Measurements from ENCODE around the gene AKNA.

AKNA gene

GRCh38 chr9:114355821-114356220 is 32.0 kb downstream of the AKNA start:
- DNase-seq = no peak

GRCh38 chr9:114351932-114352331 is 35.9 kb downstream of the AKNA start:
- no peak for DNase-seq

DNA sequence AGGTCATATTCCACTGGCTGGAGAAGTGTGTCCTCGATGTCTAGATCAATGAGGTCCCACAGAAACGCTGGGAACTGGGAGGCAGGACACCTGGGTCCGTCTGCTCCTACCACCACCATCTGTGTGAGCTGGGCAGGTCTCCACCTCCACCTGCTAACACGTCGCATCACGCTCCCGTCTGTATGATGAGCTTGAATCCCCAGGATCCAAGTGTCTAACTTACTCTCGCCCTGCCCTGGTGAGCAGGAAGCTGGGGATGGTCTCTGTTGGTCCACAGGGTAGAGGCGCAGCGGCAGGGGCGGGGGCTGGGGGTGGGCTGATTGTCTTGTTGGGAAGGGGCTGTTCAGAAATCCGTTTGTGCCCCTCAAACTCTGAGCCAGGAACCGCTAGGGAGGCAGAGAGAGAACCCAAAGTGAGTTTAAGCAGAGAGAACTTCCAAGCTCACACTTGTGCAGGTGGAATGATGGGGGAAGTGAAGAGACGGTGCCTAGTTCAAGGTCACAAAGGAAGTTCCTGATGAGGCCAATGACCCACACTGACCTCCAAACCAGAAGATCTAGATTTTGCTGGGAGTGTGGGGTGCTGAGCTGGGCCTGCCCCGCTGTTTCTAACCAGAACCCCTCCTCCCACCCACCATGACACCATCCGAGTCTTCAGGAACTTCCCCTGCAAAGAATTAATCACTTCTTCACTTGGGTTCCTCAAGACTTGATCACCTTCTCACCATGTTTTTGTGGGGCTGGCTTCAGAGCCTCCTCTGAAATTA is 37.0 kb downstream of the AKNA start:
- DNase-seq = no peak

DNA sequence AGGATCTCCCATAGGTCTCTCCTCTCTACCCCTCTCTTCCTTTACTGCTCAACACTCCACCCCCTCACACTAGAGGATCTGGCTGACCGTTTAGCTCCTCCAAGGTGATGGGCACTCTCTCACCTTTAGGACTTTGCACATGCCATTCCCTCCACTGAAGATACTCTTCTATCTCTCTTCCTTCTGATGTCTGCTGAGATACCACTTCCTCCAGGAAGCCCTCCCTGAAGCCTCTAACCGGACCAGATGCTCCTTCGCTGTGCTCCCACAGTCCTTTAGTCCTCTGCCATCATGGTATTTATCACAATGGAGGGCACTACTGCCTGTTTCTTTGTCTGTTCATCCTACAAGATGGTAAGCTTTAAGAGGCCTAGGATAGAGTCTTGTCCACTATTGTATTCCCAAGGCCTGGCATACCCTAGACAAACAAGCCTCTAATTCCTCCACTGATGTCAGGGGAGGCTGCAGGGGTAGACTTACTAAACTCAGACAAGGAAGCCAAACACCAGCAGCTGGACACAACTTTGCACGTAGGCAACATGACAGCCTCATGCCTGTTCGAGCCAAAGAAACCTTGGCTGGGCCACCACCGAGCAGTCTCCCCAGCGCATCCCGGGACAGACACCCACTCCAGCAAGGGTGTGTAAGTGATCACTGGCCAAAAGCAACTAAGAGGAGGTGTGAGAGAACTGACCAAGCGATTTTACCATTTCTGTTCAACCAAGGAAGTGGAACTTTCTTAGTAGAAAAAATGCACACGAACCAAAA is 37.9 kb downstream of the AKNA start:
- no peak for DNase-seq

DNA sequence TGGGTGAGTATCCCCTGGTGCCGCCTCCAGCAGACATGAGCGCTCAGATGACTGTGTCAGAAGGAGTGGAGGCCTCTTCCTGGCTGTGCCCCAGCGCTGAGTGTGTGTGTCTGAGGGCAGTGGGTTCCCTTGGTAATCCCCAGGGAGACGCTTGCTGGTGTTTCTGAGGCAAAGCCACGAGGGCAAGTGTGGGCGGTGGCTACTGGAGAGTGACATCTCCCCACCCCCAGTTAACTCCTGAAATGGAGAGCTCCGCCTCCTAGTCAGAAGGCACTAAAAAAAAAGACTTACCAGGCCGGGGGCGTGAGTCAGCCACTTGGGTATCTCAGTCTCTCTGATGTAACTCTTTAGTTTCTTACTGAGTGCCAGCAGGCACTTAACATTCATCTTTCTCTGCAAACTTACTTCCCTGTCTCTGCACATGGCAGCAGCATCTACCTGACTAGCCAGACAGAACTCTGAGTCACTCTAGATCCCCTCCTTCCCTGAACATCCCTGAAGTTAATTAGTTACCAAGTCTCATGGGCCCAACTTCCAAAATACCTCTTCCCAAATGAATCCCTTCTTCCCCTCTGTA is 38.8 kb downstream of the AKNA start:
- no peak for DNase-seq

GRCh38 chr9:114348261-114348905 is 39.4 kb downstream of the AKNA start:
- no peak for DNase-seq

DNA sequence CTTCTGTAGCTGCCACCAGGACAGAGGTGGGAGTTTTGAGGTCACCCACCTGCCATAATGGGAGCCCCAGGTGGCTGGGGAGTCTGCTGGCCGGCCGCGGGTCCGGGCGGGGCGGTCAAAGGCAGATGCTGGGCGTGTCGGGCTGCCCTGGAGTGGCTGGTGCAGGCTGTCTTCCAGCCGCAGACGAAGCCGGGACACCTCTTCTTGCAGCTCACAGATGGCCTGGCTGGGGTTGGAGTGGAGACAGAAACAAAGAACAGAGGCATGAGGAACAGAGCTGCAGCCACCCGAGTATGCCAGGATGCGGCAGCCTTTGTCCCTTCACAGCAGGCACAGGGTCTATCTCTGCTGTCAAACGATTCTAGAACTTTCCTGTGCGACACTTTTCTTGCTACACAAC is 40.1 kb downstream of the AKNA start:
- no peak for DNase-seq

- no peak for DNase-seq
Observed at GRCh38 chr9:114346146-114346545, 41.6 kb downstream of the AKNA start.

DNA sequence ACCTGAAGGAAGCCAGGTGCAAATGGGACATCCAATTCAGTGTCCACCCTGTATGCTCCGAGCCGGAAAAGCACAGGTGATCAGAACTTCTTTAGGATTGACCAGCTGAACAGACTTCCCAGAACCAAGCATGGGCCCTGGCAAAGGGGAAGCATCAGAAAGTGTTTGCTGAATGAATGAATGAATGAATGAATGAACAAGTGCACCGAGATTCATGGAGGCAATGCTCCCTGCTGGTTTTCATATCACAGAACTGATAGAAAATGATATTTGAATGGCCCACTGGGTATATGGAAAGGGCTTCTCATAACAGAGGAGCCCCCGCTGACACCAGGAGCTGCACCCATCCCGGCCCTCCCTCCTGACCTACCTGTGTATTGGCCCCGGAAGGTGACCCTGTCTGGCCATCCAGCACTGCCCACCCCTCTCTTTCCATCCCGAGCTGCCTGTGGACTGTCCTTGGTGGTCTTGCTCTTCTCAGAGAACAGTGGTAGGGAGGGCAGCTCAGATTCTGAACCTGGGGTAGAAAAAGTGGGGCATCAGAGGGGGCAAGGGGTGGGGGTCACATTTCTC is 42.2 kb downstream of the AKNA start:
- DNase-seq = no peak

DNA sequence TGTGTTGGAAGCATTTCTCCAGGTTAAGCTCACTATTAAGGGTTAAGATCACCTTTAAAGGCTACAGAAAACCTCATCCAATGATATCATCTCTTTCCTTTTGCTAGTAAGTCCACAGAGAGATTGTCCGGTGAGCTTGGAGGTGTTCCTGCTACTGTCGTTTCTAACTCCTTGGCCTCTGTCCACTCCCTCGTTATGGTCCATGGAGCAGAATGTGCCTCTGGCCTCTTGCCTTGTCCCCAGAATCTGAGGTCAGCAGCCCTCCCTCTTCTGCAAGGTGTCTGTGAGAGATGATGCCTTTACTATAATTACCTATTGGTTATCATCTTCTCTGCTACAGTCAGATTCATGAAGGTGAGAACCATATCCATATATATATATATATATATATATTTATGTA is 43.1 kb downstream of the AKNA start:
- no peak for DNase-seq

- no peak for DNase-seq
Observed at GRCh38 chr9:114344188-114344566, 43.6 kb downstream of the AKNA start.

DNA sequence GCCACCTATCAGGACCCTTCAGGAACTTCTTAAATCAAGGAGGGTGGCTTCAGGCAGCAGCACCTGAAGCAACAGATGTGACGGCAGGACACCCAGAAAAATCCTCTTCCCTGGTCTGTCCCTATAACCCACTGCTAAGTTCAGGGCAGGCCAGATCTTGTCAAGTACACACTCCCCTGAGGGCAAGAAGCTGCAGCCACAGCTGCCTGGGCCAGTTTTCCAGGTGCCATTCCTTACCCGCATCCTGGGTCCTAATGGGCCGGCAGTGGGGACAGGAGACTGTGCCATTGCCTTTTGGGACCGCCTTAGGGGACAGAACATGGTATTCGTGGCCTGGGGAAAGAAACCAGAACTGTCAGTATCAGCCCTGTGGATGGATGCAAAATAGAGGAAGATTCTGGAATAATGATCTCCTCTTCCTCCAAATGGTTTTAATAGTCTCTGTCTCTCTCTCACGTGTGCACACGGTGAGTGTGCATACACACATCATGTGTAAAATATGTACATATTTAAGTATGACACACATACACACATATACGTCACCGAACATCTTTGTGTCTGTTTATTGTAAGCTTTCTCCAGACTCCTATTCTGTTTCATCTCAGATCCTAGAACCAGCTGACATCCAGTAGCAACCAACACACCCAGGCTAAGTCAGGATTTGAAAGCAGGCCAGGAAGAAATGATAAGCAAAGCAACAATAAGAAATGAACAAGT is 44.2 kb downstream of the AKNA start:
- no peak for DNase-seq

DNA sequence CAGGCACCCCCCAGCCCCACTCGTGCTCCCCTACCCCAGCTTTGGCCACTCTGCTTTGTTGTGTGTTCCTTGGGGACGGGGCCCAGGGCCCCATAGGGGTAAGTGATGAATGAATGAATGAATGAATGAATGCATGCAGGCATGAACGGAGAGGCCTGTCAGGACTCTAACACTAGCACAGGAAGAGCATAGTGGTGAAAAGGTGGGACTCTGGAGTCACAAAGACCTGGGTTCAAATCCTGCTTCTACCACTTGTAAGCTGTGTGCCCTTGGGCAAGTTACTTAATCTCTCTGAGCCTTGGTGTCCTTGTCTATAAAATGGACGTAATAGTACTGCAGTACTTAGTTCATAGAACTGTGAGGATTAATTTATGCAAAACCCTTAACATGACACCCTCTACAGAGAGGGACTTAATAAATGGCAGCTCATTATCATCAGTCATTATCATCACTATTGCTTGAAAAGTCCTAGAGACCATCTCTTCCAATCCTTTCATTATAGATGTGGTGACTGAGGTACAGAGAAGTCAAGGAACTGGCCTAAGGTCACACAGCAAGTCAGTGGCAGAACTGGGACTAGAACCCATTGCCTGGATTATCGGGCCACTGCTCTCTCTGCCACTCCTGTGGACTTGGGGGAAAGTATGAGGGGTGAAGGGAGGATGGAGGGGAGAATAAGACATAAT is 44.9 kb downstream of the AKNA start:
- no peak for DNase-seq

DNA sequence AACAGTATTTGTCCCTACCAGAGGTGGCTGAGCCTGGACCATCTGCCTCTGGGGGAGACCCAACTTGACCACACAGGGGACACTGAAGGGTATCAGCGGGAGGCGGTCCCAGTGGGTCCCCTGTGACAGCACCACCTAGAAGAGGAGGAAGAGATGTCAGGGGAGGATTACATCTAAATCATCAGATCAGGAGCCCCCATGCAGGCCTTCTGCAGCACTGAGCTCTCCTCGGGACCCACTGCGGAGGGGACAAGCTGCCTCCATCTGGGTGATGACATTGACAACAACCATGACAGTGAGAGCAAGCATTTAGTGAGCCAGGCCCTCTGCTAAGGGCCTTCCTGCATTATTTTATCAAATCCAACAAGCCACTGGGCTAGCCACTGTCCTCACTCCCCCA is 45.8 kb downstream of the AKNA start:
- DNase-seq = no peak

DNA sequence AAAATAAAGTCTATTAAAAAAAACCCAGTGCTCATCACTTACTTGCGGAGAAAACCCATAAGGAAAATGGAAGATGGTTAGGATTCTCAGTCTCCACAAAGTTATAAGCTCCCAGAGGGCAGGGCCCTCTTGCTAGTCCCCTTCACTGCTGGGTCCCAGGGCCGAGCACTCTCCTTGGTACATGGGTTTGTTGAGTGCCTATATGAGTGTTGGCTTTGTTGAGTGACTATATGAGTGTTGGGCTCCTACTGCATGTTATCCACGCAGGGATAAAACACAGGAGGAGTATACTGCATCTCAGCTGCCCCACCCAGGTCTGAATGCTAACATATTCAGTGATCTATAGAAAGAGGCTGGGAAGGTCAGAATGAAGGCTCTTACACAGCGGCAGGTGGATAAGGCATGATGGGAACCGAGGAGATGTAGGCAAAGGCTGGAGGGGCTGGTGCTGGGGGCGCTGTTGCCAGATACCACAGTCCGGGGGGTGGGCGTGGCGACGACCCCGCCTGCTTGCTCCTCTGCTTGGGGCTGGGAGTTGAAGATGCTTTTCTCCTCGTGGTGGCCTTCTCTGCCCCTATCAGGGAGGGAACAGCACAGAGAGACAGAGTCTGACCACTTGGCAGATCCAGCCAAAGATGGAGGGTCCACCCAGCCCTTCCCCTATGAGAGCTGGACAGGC is 46.5 kb downstream of the AKNA start:
- DNase-seq = no peak

DNA sequence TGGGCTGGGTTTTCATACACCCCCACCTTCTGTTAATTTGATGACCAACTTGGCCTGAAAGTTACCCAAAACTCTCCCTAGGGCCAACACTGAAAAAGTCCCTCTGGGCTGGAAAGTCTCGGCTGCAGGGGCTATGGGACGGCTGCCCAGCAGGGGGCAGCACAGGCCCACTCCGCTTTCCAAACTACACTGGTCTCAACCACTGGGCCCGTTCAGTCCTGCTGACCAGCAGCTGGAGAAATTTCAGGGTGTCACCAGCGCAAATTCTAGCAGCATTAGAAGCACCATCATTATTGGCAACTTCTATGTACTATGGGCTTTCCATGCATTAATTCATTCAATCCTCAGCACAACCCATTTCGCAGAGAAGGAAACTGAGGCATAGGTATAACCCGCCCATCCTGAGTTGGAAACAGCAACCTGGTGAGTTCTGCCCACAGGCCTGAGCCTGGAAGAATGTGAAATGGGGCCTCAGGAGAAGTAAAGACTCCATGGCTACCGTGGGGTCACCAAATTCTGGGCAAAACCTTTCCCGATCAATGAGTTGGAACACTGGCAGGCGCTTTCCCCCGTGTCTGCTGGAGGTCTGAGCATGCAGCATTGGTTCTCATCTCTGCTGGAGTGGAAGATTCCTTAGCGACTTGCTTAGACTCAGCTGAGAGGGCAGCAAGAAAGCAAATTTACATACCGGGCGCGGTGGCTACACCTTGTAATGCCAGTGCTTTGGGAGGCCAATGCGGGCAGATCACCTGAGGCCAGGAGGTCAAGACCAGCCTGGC is 48.5 kb downstream of the AKNA start:
- no peak for DNase-seq

GRCh38 chr9:114338187-114338586 is 49.6 kb downstream of the AKNA start:
- DNase-seq = no peak

DNA sequence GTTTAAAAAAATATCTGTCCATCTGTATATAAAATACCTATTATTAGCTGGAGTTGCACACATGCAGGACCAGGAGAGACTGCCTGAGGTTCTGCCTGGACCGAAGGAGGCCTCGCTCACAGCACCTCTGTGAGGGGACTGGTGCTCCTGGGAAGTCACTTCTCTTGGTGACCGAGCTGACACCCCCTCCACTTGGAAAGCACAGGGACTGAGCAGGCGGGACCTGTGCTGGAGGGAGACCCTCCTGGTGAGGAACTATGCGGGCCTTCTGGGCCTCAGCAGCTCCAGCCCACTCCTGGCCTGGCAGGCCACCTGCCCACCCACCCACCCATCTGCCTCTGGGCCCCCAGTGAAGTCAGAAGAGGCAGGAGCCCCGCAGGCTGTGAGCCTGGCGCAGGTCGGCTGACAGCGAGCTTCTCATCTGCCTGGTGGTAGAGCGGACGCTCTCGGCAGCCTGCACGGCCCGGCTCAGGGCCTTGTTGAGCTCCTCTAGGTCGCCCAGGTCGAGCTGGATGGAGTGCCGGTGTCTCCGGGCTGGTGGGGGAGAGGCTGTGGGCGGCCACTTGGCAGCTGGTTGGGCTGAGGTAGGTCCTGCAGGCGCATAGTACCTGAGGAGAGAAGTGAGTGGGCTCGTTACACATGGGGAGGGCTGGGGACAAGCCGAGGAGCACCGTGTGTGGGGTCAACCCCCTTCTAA is 50.9 kb downstream of the AKNA start:
- no peak for DNase-seq

- no peak for DNase-seq
Observed at GRCh38 chr9:114336157-114336556, 51.6 kb downstream of the AKNA start.

GRCh38 chr9:114335745-114336144 is 52.0 kb downstream of the AKNA start:
- DNase-seq = no peak
